GM12892 (cell line): ENCODE data around the gene CACNB4.

Experiments
- POLR2A ChIP-seq: IDR thresholded peaks from 2 replicates; pipeline ENCODE4 v1.6.1; 2011; ENCODE audit warnings: low read depth, low read length, control low read depth
- POLR2AphosphoS5 ChIP-seq: IDR thresholded peaks from 2 replicates; pipeline ENCODE4 v1.6.1; 2011; ENCODE audit warnings: low read depth, low read length, control low read depth
- TAF1 ChIP-seq: IDR thresholded peaks from 2 replicates; pipeline ENCODE4 v1.6.1; 2011; ENCODE audit warnings: low read depth, mild to moderate bottlenecking, control low read depth, low read length, borderline replicate concordance

GRCh38 chr2:152095146-152095545 is 3.7 kb downstream of the CACNB4 start:
- TF ChIP-seq POLR2A (no peak), TAF1 (no peak), POLR2AphosphoS5 (no peak)
